Gastrocnemius medialis (tissue), 4 donors: ENCODE measurements around the gene CSTF1. TPM values are rescaled to one million over a fixed set of nuclear protein-coding genes. Genes with fewer than 3 reads are reported as not detected.

Source experiments
- ATAC-seq, 2 donors: fragments of 150-250 bp; one replicate each; pipeline ENCODE4 v1.9.1; 2016
- DNase-seq, 2 donors: peaks; one replicate each; pipeline ENCODE4 v3.0.0-alpha.2; 2019
- H3K27ac ChIP-seq, 4 donors: fragments of 200-600 bp; sonication (generic); 1 replicate in 1 of 4; 2 replicates in 3 of 4; pipeline ENCODE4 v1.5.1; 2016 to 2018; ENCODE audit warnings: mild to moderate bottlenecking in 2 of 4, moderate library complexity in 1 of 4
- H3K27me3 ChIP-seq, 3 donors: fragments of 200-600 bp; sonication (generic) in 2 of 3; 1 replicate in 1 of 3; 2 replicates in 2 of 3; pipeline versions ENCODE4 v1.5.1 to v1.6.0; 2016 to 2019; ENCODE audit warnings: mild to moderate bottlenecking in 1 of 3, moderate library complexity in 1 of 3
- H3K36me3 ChIP-seq, 2 donors: fragments of 200-600 bp; sonication (generic) in 1 of 2; one replicate each; pipeline ENCODE4 v1.5.1; 2017 to 2018
- H3K4me1 ChIP-seq, 2 donors: fragments of 200-600 bp; sonication (generic) in 1 of 2; one replicate each; pipeline ENCODE4 v1.5.1; 2016 to 2017; ENCODE audit warnings: mild to moderate bottlenecking in 2 of 2
- H3K4me3 ChIP-seq, 4 donors: fragments of 200-600 bp; sonication (generic) in 3 of 4; 1 replicate in 1 of 4; 2 replicates in 3 of 4; pipeline ENCODE4 v1.5.1; 2016 to 2019; ENCODE audit warnings: mild to moderate bottlenecking in 2 of 4
- H3K9me3 ChIP-seq, 3 donors: fragments of 200-600 bp; sonication (generic) in 2 of 3; 1 replicate in 1 of 3; 2 replicates in 2 of 3; pipeline ENCODE4 v1.5.1; 2016 to 2019
- POLR2A ChIP-seq, 2 donors: fragments of 450-650 bp; IDR thresholded peaks; one replicate each; pipeline ENCODE4 v1.6.1; 2017; ENCODE audit warnings: antibody characterized with exemption in 2 of 2, mild to moderate bottlenecking in 2 of 2, moderate library complexity in 2 of 2
- in situ Hi-C, 4 donors: fragments of 200-750 bp; cut with MboI; loops; one replicate each; pipeline versions ENCODE4 v1.15.0 to v1.8.0; 2017; ENCODE audit warnings: low sequenced_read_pairs in 4 of 4
- intact Hi-C: fragments of 100-400 bp; cut with DNase I; formaldehyde crosslinking; loops from one replicate; pipeline ENCODE4 v1.15.1; 2023; ENCODE audit warnings: low total_unique reads
- total RNA-seq, 4 donors: library from RNA; depleted of rRNA; stranded (reverse); fragments of >200 nt; gene quantifications; one replicate each; pipeline versions ENCODE4 v1.1.0 to v1.2.3, GENCODE V29; 2016
- TF ChIP-seq, protein P1 (sequence below), 5 experiments: fragments of 450-650 bp in 3 of 5; fragments of 200-600 bp in 2 of 5; sonication (generic) in 2 of 5; IDR thresholded peaks in 4 of 5; conservative IDR thresholded peaks in 1 of 5; 1 replicate in 4 of 5; 2 replicates in 1 of 5; pipeline ENCODE4 v1.5.1; 2016 to 2019; ENCODE audit warnings: antibody characterized with exemption in 5 of 5, mild to moderate bottlenecking in 3 of 5, moderate library complexity in 3 of 5

Gene CSTF1
- total RNA-seq, 4 donors from 2014 or later, result 14.2 to 23.2 (median 18.9) TPM

DNA sequence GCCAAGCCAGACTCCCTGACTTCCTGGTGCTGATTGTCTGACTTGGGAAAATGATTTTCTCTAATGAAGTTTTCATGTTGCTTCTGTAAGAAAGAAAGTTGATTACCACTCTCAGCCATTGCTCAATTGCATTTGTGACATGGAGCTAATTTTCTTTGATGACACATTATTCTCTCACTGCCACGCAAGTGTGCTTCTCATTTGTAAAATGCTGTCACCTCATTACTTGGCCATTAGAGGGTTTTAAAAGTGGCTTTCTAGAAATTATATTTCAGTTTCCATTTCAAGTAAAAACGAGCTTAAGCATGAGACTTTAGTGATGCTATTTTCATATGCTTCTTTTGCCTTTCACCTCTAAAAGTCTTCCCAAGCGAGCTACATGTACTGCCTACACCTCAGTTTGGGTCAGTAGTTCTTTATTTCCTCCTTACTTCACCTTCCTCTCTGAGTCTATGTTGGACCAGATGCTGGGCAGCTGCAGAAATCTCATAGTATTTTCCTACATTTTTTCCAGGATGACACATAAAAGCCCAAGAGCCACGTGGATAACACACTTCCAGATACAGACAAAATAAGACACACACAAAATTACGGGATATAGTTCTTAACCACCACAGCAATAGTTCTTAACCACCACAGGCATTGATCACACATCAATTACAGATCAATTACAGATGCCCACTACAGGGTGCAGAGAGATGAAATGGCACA is 39.9 kb upstream of the CSTF1 start:
- intact Hi-C loops (no loop called here), in situ Hi-C loops (no loop called here)
- Histone ChIP-seq H3K4me3 (no peak overlapping the region), H3K27ac (no peak overlapping the region), H3K9me3 (no peaks in the 10 kb centered on the region), H3K36me3 (no peaks in the 10 kb centered on the region), H3K4me1 (no peaks in the 10 kb centered on the region), H3K27me3 (peaks cover 0 to 5% (median 4%) of the 10 kb centered on the region in 3 donors)
- DNase-seq (no peak), ATAC-seq (no peak)
- TF ChIP-seq, protein P1, sequence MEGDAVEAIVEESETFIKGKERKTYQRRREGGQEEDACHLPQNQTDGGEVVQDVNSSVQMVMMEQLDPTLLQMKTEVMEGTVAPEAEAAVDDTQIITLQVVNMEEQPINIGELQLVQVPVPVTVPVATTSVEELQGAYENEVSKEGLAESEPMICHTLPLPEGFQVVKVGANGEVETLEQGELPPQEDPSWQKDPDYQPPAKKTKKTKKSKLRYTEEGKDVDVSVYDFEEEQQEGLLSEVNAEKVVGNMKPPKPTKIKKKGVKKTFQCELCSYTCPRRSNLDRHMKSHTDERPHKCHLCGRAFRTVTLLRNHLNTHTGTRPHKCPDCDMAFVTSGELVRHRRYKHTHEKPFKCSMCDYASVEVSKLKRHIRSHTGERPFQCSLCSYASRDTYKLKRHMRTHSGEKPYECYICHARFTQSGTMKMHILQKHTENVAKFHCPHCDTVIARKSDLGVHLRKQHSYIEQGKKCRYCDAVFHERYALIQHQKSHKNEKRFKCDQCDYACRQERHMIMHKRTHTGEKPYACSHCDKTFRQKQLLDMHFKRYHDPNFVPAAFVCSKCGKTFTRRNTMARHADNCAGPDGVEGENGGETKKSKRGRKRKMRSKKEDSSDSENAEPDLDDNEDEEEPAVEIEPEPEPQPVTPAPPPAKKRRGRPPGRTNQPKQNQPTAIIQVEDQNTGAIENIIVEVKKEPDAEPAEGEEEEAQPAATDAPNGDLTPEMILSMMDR (IDR thresholded peaks at IDR 0.05 in 4 of 5, conservative IDR thresholded peaks at IDR 0.05 in 1 of 5), result no peak
- TF ChIP-seq POLR2A (IDR thresholded peaks at IDR 0.05), result no peak

DNA sequence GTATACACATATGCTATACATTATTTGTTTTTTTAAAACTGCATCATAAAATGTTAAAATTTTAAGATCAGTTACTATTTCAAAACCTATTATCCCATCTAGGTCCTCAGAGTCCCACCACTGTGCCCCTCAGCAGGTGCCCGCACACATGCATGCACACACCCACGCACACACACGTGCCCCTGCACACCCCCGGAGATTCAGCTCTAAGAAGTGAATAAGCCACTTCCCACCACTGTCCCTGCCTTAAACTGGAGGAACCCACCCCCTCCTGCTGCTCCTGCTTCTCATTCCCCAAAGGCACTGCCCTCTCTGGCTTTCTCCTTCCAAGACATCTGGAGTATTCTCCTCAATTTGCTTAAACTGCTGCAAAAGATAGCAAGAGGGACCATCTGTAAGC is 39.1 kb upstream of the CSTF1 start:
- Histone ChIP-seq H3K9me3 (no peaks in the 10 kb centered on the region), H3K27me3 (peaks cover 0 to under 1% (median 0%) of the 10 kb centered on the region in 3 donors), H3K4me1 (no peaks in the 10 kb centered on the region), H3K27ac (no peak overlapping the region), H3K4me3 (no peak overlapping the region), H3K36me3 (no peaks in the 10 kb centered on the region)
- intact Hi-C loops, result no loop called here
- DNase-seq, result no peak
- TF ChIP-seq, protein P1 (IDR thresholded peaks at IDR 0.05 in 4 of 5, conservative IDR thresholded peaks at IDR 0.05 in 1 of 5), result no peak
- no peak for TF ChIP-seq POLR2A (IDR thresholded peaks at IDR 0.05)
- in situ Hi-C loops, result no loop called here
- no peak for ATAC-seq

DNA sequence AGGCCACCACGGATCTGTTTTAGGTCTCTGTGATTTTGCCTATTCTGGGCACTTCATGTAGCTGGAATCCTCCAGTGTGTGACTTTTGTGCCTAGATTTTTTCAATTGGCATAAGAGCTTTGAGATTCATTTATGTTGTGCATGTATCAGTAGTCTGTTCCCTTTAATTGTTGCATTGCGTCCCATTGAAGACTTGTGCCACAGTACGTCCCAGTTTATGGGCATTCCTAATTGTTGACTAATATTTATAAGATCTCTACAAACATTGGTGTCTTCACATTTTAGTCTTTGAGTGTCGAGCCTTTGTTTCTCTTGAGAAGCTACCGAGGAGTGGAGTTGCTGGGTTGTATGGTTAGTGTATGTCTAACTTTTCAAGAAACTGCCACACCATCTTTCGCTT is 34.4 kb upstream of the CSTF1 start:
- H3K27me3 ChIP-seq, result no peaks in the 10 kb centered on the region
- DNase-seq, result no peak
- H3K27ac ChIP-seq, result peak overlapping the region; percentile 32 to 71 (median 56)
- peaks cover 27 to 29% of the 10 kb centered on the region in 2 donors for H3K4me1 ChIP-seq
- TF ChIP-seq POLR2A (IDR thresholded peaks at IDR 0.05), result no peak
- TF ChIP-seq, protein P1 (IDR thresholded peaks at IDR 0.05 in 4 of 5, conservative IDR thresholded peaks at IDR 0.05 in 1 of 5), result no peak
- ATAC-seq, result no peak
- peak overlapping the region; percentile 36 to 93 (median 70) for H3K4me3 ChIP-seq
- in situ Hi-C loops (no loop called here), intact Hi-C loops (loop anchor here (1.0 kb wide), 1 partner anchor 34 kb away; the partner anchor contains the start of genes AURKA and CSTF1)
- no peaks in the 10 kb centered on the region for H3K9me3 ChIP-seq
- no peaks in the 10 kb centered on the region for H3K36me3 ChIP-seq

DNA sequence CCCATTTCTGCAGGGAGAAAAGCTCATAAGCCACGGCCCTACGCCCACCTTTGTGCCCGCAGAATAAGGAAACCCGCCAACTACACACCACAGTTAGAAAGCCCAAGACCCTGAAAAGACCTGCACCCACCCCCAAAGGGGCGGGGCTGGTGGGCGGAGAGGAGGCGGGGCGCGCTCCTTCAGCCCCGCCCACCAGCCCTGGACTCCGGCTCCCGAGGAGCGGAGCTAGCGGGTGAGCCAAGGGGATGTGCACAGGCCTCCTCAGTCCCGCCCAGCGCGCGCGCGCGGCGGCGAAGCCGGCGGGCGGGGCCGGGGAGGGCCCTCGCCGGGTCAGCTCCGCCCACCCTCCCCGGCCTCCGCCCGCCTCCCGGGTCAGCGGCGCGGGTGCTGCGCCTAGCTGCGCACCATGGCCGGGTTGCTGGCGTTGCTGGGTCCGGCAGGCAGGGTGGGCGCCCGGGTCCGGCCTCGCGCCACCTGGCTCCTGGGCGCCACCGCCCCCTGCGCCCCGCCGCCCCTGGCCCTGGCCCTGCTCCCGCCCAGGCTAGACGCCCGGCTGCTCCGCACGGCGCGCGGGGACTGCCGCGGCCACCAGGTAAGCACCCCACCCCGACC is 33.7 kb upstream of the CSTF1 start, which contains the start of gene FAM210B:
FAM210B (plus strand) TSS at position 375 of the 612 bp plus-strand sequence; CDS start at position 407, 32 bp downstream.
- TF ChIP-seq, protein P1 (IDR thresholded peaks at IDR 0.05 in 4 of 5, conservative IDR thresholded peaks at IDR 0.05 in 1 of 5), result no peak
- peak; percentile 72 to 77 for TF ChIP-seq POLR2A (IDR thresholded peaks at IDR 0.05)
- Histone ChIP-seq H3K27ac (peak within 1 kb of the TSS; percentile 68 to 91 (median 81)), H3K36me3 (no peaks in the 10 kb centered on the region), H3K4me1 (peaks cover 27 to 29% of the 10 kb centered on the region in 2 donors), H3K27me3 (no peaks in the 10 kb centered on the region), H3K4me3 (peak within 1 kb of the TSS; percentile 62 to 93 (median 76)), H3K9me3 (no peaks in the 10 kb centered on the region)
- in situ Hi-C loops, result no loop called here
- intact Hi-C loops, result loop anchor here (1.0 kb wide), 2 partner anchors 34 to 110 kb away; partner anchors contain the start of genes AURKA, CSTF1 and RTF2
- ATAC-seq (peak; percentile 88 to 93), DNase-seq (peak; percentile 76 to 87)
